GM12873 (cell line): ENCODE data around the gene SEMA6D.

Experiments
- CTCF ChIP-seq: IDR thresholded peaks from 2 replicates; pipeline ENCODE4 v1.5.1; 2012; ENCODE audit warnings: low read depth, mild to moderate bottlenecking, moderate library complexity, low read length, control low read depth; ENCODE audit not compliant: insufficient read depth; ENCODE audit errors: missing control alignments

The SEMA6D gene

GRCh38 chr15:47726399-47726823, 9.1 kb downstream of the SEMA6D start:
- TF ChIP-seq CTCF = no peak

- no peak for TF ChIP-seq CTCF
Measured at GRCh38 chr15:47727137-47727536, 9.8 kb downstream of the SEMA6D start.

- no peak for TF ChIP-seq CTCF
Measured at GRCh38 chr15:47727676-47728075, 10.4 kb downstream of the SEMA6D start.

GRCh38 chr15:47728426-47728825, 11.1 kb downstream of the SEMA6D start:
- no peak for TF ChIP-seq CTCF

GRCh38 chr15:47728886-47729285, 11.6 kb downstream of the SEMA6D start:
- no peak for TF ChIP-seq CTCF

GRCh38 chr15:47731230-47731629, 13.9 kb downstream of the SEMA6D start:
- no peak for TF ChIP-seq CTCF

GRCh38 chr15:47732248-47732647, 14.9 kb downstream of the SEMA6D start:
- TF ChIP-seq CTCF = no peak
